ENCODE measurements around the gene NOD2. TPM values are rescaled to one million over a fixed set of nuclear protein-coding genes. Genes with fewer than 3 reads are reported as not detected.
A peak's percentile ranks its signal among the peaks of the same experiment; 100 is the strongest.

NOD2 gene
- total and polyA plus RNA-seq, 5 donors from 2014 or later = 1.5 to 11.7 (median 3.4) TPM

- peak overlapping the region; percentile 93 to 97 (median 97) for H3K4me3 Mint-ChIP-seq
- Histone ChIP-seq H3K27me3 (ENCODE audit: control insufficient read depth, insufficient read depth, low read length) (no peaks in the 10 kb centered on the region), H3K4me3 (ENCODE audit: low read depth, low read length) (peak overlapping the region; percentile 98), H3K27ac (ENCODE audit: insufficient read depth, low read length, poor library complexity, severe bottlenecking) (peak overlapping the region; percentile 91), H3K4me1 (ENCODE audit: control insufficient read depth, insufficient read depth, low read length, poor library complexity, severe bottlenecking) (peaks cover 74% of the 10 kb centered on the region), H3K9me3 (ENCODE audit: control insufficient read depth in 2 of 2, low read length in 2 of 2) (no peaks in the 10 kb centered on the region), H3K36me3 (ENCODE audit: control insufficient read depth, insufficient read depth, low read length) (peaks cover 44% of the 10 kb centered on the region)
- peaks cover 29 to 89% (median 74%) of the 10 kb centered on the region in 4 donors for H3K4me1 Mint-ChIP-seq
- no peaks in the 10 kb centered on the region for H3K27me3 Mint-ChIP-seq
- DNase-seq (no peak), ATAC-seq (ENCODE audit: low read depth in 2 of 2) (no peak)
- H3K36me3 Mint-ChIP-seq = peaks cover 51% of the 10 kb centered on the region
- H3K9me3 Mint-ChIP-seq = peaks cover 0 to 3% (median 0%) of the 10 kb centered on the region in 7 donors
- peak overlapping the region; percentile 88 to 98 (median 98) for H3K27ac Mint-ChIP-seq
These were observed 13.5 kb upstream of the NOD2 start for GRCh38 chr16:50679676-50680555.

- H3K4me1 Mint-ChIP-seq = peaks cover 33 to 93% (median 79%) of the 10 kb centered on the region in 4 donors
- H3K27ac Mint-ChIP-seq = peak overlapping the region; percentile 88 to 98 (median 98)
- Histone ChIP-seq H3K9me3 (ENCODE audit: control insufficient read depth in 2 of 2, low read length in 2 of 2) (no peaks in the 10 kb centered on the region), H3K4me3 (ENCODE audit: low read depth, low read length) (peak overlapping the region; percentile 98), H3K27ac (ENCODE audit: insufficient read depth, low read length, poor library complexity, severe bottlenecking) (peak overlapping the region; percentile 91), H3K27me3 (ENCODE audit: control insufficient read depth, insufficient read depth, low read length) (no peaks in the 10 kb centered on the region), H3K36me3 (ENCODE audit: control insufficient read depth, insufficient read depth, low read length) (peaks cover 38% of the 10 kb centered on the region), H3K4me1 (ENCODE audit: control insufficient read depth, insufficient read depth, low read length, poor library complexity, severe bottlenecking) (peaks cover 81% of the 10 kb centered on the region)
- no peak for DNase-seq
- H3K4me3 Mint-ChIP-seq = peak overlapping the region; percentile 93 to 97 (median 97)
- H3K9me3 Mint-ChIP-seq = peaks cover 0 to 3% (median 0%) of the 10 kb centered on the region in 7 donors
- H3K27me3 Mint-ChIP-seq = no peaks in the 10 kb centered on the region
- no peak for ATAC-seq (ENCODE audit: low read depth in 2 of 2)
- H3K36me3 Mint-ChIP-seq = peaks cover 45% of the 10 kb centered on the region
These were observed 12.9 kb upstream of the NOD2 start for GRCh38 chr16:50680556-50680893.

GRCh38 chr16:50681021-50681885 is 12.2 kb upstream of the NOD2 start, which contains the start of gene SNX20:
TSS of gene SNX20 (minus strand) at chr16:50681312. CDS start at chr16:50677526, 3,786 bp downstream.
- Histone ChIP-seq H3K4me1 (ENCODE audit: control insufficient read depth, insufficient read depth, low read length, poor library complexity, severe bottlenecking) (peaks cover 88% of the 10 kb centered on the region), H3K9me3 (ENCODE audit: control insufficient read depth in 2 of 2, low read length in 2 of 2) (no peaks in the 10 kb centered on the region), H3K27ac (ENCODE audit: insufficient read depth, low read length, poor library complexity, severe bottlenecking) (peak within 1 kb of the TSS; percentile 91), H3K27me3 (ENCODE audit: control insufficient read depth, insufficient read depth, low read length) (no peaks in the 10 kb centered on the region), H3K36me3 (ENCODE audit: control insufficient read depth, insufficient read depth, low read length) (peaks cover 30% of the 10 kb centered on the region), H3K4me3 (ENCODE audit: low read depth, low read length) (peak within 1 kb of the TSS; percentile 98)
- H3K36me3 Mint-ChIP-seq = peaks cover 37% of the 10 kb centered on the region
- DNase-seq = peak; percentile 65 to 92 (median 80)
- peaks cover 37 to 93% (median 79%) of the 10 kb centered on the region in 4 donors for H3K4me1 Mint-ChIP-seq
- H3K9me3 Mint-ChIP-seq = peaks cover 0 to 2% (median 0%) of the 10 kb centered on the region in 7 donors
- H3K27me3 Mint-ChIP-seq = no peaks in the 10 kb centered on the region
- H3K27ac Mint-ChIP-seq = peak within 1 kb of the TSS; percentile 88 to 98 (median 98)
- H3K4me3 Mint-ChIP-seq = peak within 1 kb of the TSS; percentile 93 to 97 (median 97)
- ATAC-seq (ENCODE audit: low read depth in 2 of 2) = peak; percentile 88 to 90

GRCh38 chr16:50683689-50684374 is 9.6 kb upstream of the NOD2 start:
- H3K4me3 Mint-ChIP-seq = peak overlapping the region; percentile 57 to 80 (median 66)
- H3K27ac ChIP-seq (ENCODE audit: insufficient read depth, low read length, poor library complexity, severe bottlenecking) = peak overlapping the region; percentile 75
- peaks cover 24 to 80% (median 60%) of the 10 kb centered on the region in 4 donors for H3K4me1 Mint-ChIP-seq
- H3K27me3 Mint-ChIP-seq = no peaks in the 10 kb centered on the region
- peaks cover 11% of the 10 kb centered on the region for H3K36me3 Mint-ChIP-seq
- peaks cover 72% of the 10 kb centered on the region for H3K4me1 ChIP-seq (ENCODE audit: control insufficient read depth, insufficient read depth, low read length, poor library complexity, severe bottlenecking)
- H3K9me3 Mint-ChIP-seq = no peaks in the 10 kb centered on the region
- no peaks in the 10 kb centered on the region for H3K27me3 ChIP-seq (ENCODE audit: control insufficient read depth, insufficient read depth, low read length)
- peak; percentile 30 to 40 for ATAC-seq (ENCODE audit: low read depth in 2 of 2)
- DNase-seq = peak; percentile 33 to 77 (median 51)
- peak overlapping the region; percentile 88 to 99 (median 88) for H3K27ac Mint-ChIP-seq
- H3K36me3 ChIP-seq (ENCODE audit: control insufficient read depth, insufficient read depth, low read length) = peaks cover 6% of the 10 kb centered on the region
- peak overlapping the region; percentile 60 for H3K4me3 ChIP-seq (ENCODE audit: low read depth, low read length)
- H3K9me3 ChIP-seq (ENCODE audit: control insufficient read depth in 2 of 2, low read length in 2 of 2) = no peaks in the 10 kb centered on the region

- H3K36me3 Mint-ChIP-seq = peaks cover 4% of the 10 kb centered on the region
- H3K4me3 ChIP-seq (ENCODE audit: low read depth, low read length) = peak overlapping the region; percentile 60
- H3K36me3 ChIP-seq (ENCODE audit: control insufficient read depth, insufficient read depth, low read length) = no peaks in the 10 kb centered on the region
- peaks cover 22 to 70% (median 56%) of the 10 kb centered on the region in 4 donors for H3K4me1 Mint-ChIP-seq
- ATAC-seq (ENCODE audit: low read depth in 2 of 2) (peak in 1 of 2 donors; percentile 3), DNase-seq (no peak)
- peak overlapping the region; percentile 75 for H3K27ac ChIP-seq (ENCODE audit: insufficient read depth, low read length, poor library complexity, severe bottlenecking)
- H3K27me3 Mint-ChIP-seq = no peaks in the 10 kb centered on the region
- H3K27me3 ChIP-seq (ENCODE audit: control insufficient read depth, insufficient read depth, low read length) = no peaks in the 10 kb centered on the region
- peak overlapping the region; percentile 88 to 99 (median 88) for H3K27ac Mint-ChIP-seq
- peaks cover 61% of the 10 kb centered on the region for H3K4me1 ChIP-seq (ENCODE audit: control insufficient read depth, insufficient read depth, low read length, poor library complexity, severe bottlenecking)
- no peaks in the 10 kb centered on the region for H3K9me3 ChIP-seq (ENCODE audit: control insufficient read depth in 2 of 2, low read length in 2 of 2)
- no peaks in the 10 kb centered on the region for H3K9me3 Mint-ChIP-seq
- H3K4me3 Mint-ChIP-seq = peak overlapping the region; percentile 57 to 81 (median 66)
These were observed 8.5 kb upstream of the NOD2 start for GRCh38 chr16:50684823-50685461.

- Mint-ChIP-seq H3K9me3 (no peaks in the 10 kb centered on the region), H3K4me3 (peak overlapping the region; percentile 57 to 81 (median 66)), H3K27me3 (no peaks in the 10 kb centered on the region), H3K36me3 (no peaks in the 10 kb centered on the region), H3K27ac (peak overlapping the region; percentile 88 to 99 (median 88)), H3K4me1 (peaks cover 22 to 65% (median 54%) of the 10 kb centered on the region in 4 donors)
- H3K4me1 ChIP-seq (ENCODE audit: control insufficient read depth, insufficient read depth, low read length, poor library complexity, severe bottlenecking) = peaks cover 55% of the 10 kb centered on the region
- H3K36me3 ChIP-seq (ENCODE audit: control insufficient read depth, insufficient read depth, low read length) = no peaks in the 10 kb centered on the region
- H3K27me3 ChIP-seq (ENCODE audit: control insufficient read depth, insufficient read depth, low read length) = no peaks in the 10 kb centered on the region
- peak overlapping the region; percentile 75 for H3K27ac ChIP-seq (ENCODE audit: insufficient read depth, low read length, poor library complexity, severe bottlenecking)
- peak overlapping the region; percentile 60 for H3K4me3 ChIP-seq (ENCODE audit: low read depth, low read length)
- no peak for ATAC-seq (ENCODE audit: low read depth in 2 of 2)
- DNase-seq = no peak
- H3K9me3 ChIP-seq (ENCODE audit: control insufficient read depth in 2 of 2, low read length in 2 of 2) = no peaks in the 10 kb centered on the region
These were observed 7.8 kb upstream of the NOD2 start for GRCh38 chr16:50685462-50686063.

Measured in CD4-positive, CD25-positive, alpha-beta regulatory T cell (primary cell).